HepG2 (cell line): Measurements from ENCODE around the gene RIN3. TPM values are rescaled to one million over a fixed set of nuclear protein-coding genes. Genes with fewer than 3 reads are reported as not detected.

ENCODE experiments used
- ATAC-seq: fragments of 200-7000 bp; cut with Tn5 transposase; 3 replicates; pipeline ENCODE4 v1.9.1; 2020; ENCODE audit warnings: mild to moderate bottlenecking, moderate library complexity
- BruUV-seq: library from RNA; stranded (reverse); fragments of 400-500 nt; replicated peaks from 2 replicates; lab custom pipeline; 2021; lab: Mats Ljungman, UMichigan
- CTCF ChIA-PET: fragments of 300-600 bp; formaldehyde crosslinking; extraction: SDS; loops from one replicate; lab custom pipeline; 2021; ENCODE audit warnings: low total read pairs, inconsistent platforms, low intra/inter-chr PET ratio; lab: Yijun Ruan, JAX
- POLR2A ChIA-PET: fragments of 350-600 bp; sonication (Branson Sonifier 250); formaldehyde crosslinking; loops from one replicate; lab custom pipeline; 2020; ENCODE audit warnings: antibody characterized with exemption, inconsistent platforms; lab: Yijun Ruan, JAX
- DNase-seq: peaks from one replicate; pipeline ENCODE4 v3.0.0-alpha.2; 2015; ENCODE audit warnings: low spot score
- FAIRE-seq: peaks from 3 replicates; lab custom pipeline; 2011; peaks lifted over from hg19 to GRCh38; lab: Jason Lieb, UNC
- H2AFZ ChIP-seq: one replicate; pipeline ENCODE4 v1.6.1; 2011; ENCODE audit warnings: low read length, inconsistent platforms
- H3K27ac ChIP-seq: fragments of 300-600 bp; 3 replicates; pipeline ENCODE4 v1.8.0; 2011; ENCODE audit warnings: mixed run types, mild to moderate bottlenecking, mixed read lengths, low read length, inconsistent platforms; ENCODE audit not compliant: insufficient read depth; ENCODE audit errors: extremely low read length
- H3K27me3 ChIP-seq, 2 experiments: fragments of 200-600 bp in 1 of 2; 2 replicates in 1 of 2; 3 replicates in 1 of 2; pipeline versions ENCODE4 v1.6.0 to v1.8.0; 2011; ENCODE audit warnings: low read length in 2 of 2, mild to moderate bottlenecking in 2 of 2, moderate library complexity in 2 of 2, inconsistent platforms in 1 of 2; ENCODE audit not compliant: insufficient read depth in 2 of 2, control insufficient read depth in 1 of 2
- H3K36me3 ChIP-seq, 2 experiments: fragments of 200-600 bp in 1 of 2; replicated peaks in 1 of 2; 2 replicates in 1 of 2; 3 replicates in 1 of 2; pipeline versions ENCODE4 v1.5.1 to v1.8.0; 2011; ENCODE audit warnings: low read length in 2 of 2, inconsistent platforms in 1 of 2; ENCODE audit not compliant: insufficient read depth in 2 of 2, control insufficient read depth in 1 of 2
- H3K4me1 ChIP-seq: 2 replicates; pipeline ENCODE4 v1.5.1; 2012; ENCODE audit warnings: low read length, inconsistent platforms; ENCODE audit not compliant: insufficient read depth
- H3K4me2 ChIP-seq: 2 replicates; pipeline ENCODE4 v1.6.0; 2011; ENCODE audit warnings: low read depth, low read length, inconsistent platforms
- H3K4me3 ChIP-seq, 3 experiments: fragments of 200-600 bp in 1 of 3; sonication (generic), shearing (Covaris generic) in 1 of 3; replicated peaks in 1 of 3; 2 replicates each; pipeline ENCODE4 v1.5.1; 2011 to 2016; ENCODE audit warnings: low read length in 3 of 3, inconsistent platforms in 2 of 3, low read depth in 2 of 3, mild to moderate bottlenecking in 2 of 3, control low read depth in 1 of 3, mixed read lengths in 1 of 3; ENCODE audit not compliant: insufficient read depth in 1 of 3
- H3K79me2 ChIP-seq: one replicate; pipeline ENCODE4 v1.6.1; 2011; ENCODE audit warnings: low read length, inconsistent platforms; ENCODE audit not compliant: insufficient read depth
- H3K9ac ChIP-seq: 2 replicates; pipeline ENCODE4 v1.6.0; 2011; ENCODE audit warnings: mild to moderate bottlenecking, low read depth, low read length, inconsistent platforms; ENCODE audit not compliant: insufficient read depth
- H3K9me3 ChIP-seq: 2 replicates; pipeline ENCODE4 v1.5.1; 2012; ENCODE audit warnings: mild to moderate bottlenecking, low read length
- H4K20me1 ChIP-seq: 2 replicates; pipeline ENCODE4 v1.6.0; 2011; ENCODE audit warnings: inconsistent platforms, mild to moderate bottlenecking, low read length, moderate library complexity; ENCODE audit not compliant: insufficient read depth
- FOXO4 ChIP-seq: sonication (generic); formaldehyde crosslinking; conservative IDR thresholded peaks from 2 replicates; pipeline ENCODE4 v1.8.1; 2023; ENCODE audit warnings: missing genetic modification reagents
- MLLT10 ChIP-seq: sonication (generic); formaldehyde crosslinking; IDR thresholded peaks from 2 replicates; pipeline ENCODE4 v1.4.0; 2020; ENCODE audit warnings: missing genetic modification reagents
- PAWR ChIP-seq: sonication (generic); formaldehyde crosslinking; IDR thresholded peaks from 2 replicates; pipeline ENCODE4 v1.4.0; 2020; ENCODE audit warnings: missing genetic modification reagents, mild to moderate bottlenecking, borderline replicate concordance
- SRSF4 ChIP-seq: fragments of 200-400 bp; formaldehyde crosslinking; IDR thresholded peaks from one replicate; pipeline ENCODE4 v1.6.1; 2018; ENCODE audit warnings: mild to moderate bottlenecking, low read depth, low read length, moderate library complexity; ENCODE audit not compliant: poor library complexity, severe bottlenecking
- STAG1 ChIP-seq: sonication (generic); formaldehyde crosslinking; IDR thresholded peaks from 2 replicates; pipeline ENCODE4 v1.4.0; 2020; ENCODE audit warnings: missing genetic modification reagents
- ZFP90 ChIP-seq: sonication (generic); formaldehyde crosslinking; IDR thresholded peaks from 2 replicates; pipeline ENCODE4 v1.8.0; 2022; ENCODE audit warnings: missing genetic modification reagents, mild to moderate bottlenecking, inconsistent platforms, borderline replicate concordance
- ZNF275 ChIP-seq: sonication (generic); formaldehyde crosslinking; IDR thresholded peaks from 2 replicates; pipeline ENCODE4 v1.8.0; 2022; ENCODE audit warnings: missing genetic modification reagents, mild to moderate bottlenecking, inconsistent platforms, borderline replicate concordance
- WGBS: methylation state at CpG from one replicate; pipeline ENCODE4 v1.1.6; 2017; ENCODE audit warnings: low lambda C conversion rate; 5-methylcytosine and 5-hydroxymethylcytosine counted together
- in situ Hi-C: cut with HindIII; loops from 2 replicates; pipeline ENCODE4 v1.10.0; 2017; ENCODE audit warnings: low pct_unique_long_range_greater_than_20kb; ENCODE audit not compliant: extremely low pct_ligation_motif_present
- intact Hi-C: fragments of 100-400 bp; cut with micrococcal nuclease; formaldehyde crosslinking; loops from one replicate; pipeline ENCODE4 v1.10.0; 2022; ENCODE audit not compliant: unreplicated experiment
- polyA plus RNA-seq, 8 experiments: library from polyadenylated mRNA; depleted of rRNA in 3 of 8; stranded (reverse) in 7 of 8; unstranded in 1 of 8; fragments of >200 nt; fragmentation: Illumina TruSeq in 4 of 8; extraction: Trizol in 4 of 8; gene quantifications; 2 replicates each; pipeline versions ENCODE4 v1.2.1 to v1.2.3, GENCODE V29; 2011 to 2016; ENCODE audit warnings: low read depth in 4 of 8, missing spikeins in 1 of 8, mixed read lengths in 1 of 8; ENCODE audit not compliant: insufficient read depth in 1 of 8
- total RNA-seq, 5 experiments: library from RNA; depleted of rRNA; stranded (reverse); fragments of >200 nt; fragmentation: Illumina TruSeq; extraction: Trizol; gene quantifications; 2 replicates each; pipeline ENCODE4 v1.2.3, GENCODE V29; 2016; ENCODE audit warnings: low read depth in 1 of 5
- TF ChIP-seq, protein P1 (sequence below): IDR thresholded peaks from 2 replicates; pipeline ENCODE4 v1.6.1; 2016; ENCODE audit warnings: low read depth, borderline replicate concordance

RIN3 gene
- total and polyA plus RNA-seq, 2 of the 13 experiments (the other 11 are each of a cell fraction or from before 2014, with no cell fraction given) = 2.3 to 3.6 TPM

GRCh38 chr14:92694807-92695206 is 181.2 kb downstream of the RIN3 start:
- ATAC-seq (0 out of 3 replicates have a peak, but pooled peaks have one; percentile 4), FAIRE-seq (no peak), DNase-seq (no peak)
- no peak overlapping the region for H3K9ac ChIP-seq
- H4K20me1 ChIP-seq = peaks cover 10% of the 10 kb centered on the region; the same call in 1 of the 2 replicates
- no peaks in the 10 kb centered on the region for H3K27me3 ChIP-seq
- intact Hi-C loops = loop anchor here (1.0 kb wide), 1 partner anchor 29 kb away; no protein-coding TSS in a partner anchor
- BruUV-seq = no TSS peak
- H3K9me3 ChIP-seq = no peaks in the 10 kb centered on the region
- no peak overlapping the region for H3K4me3 ChIP-seq
- in situ Hi-C loops = no loop called here
- H3K4me2 ChIP-seq = no peak overlapping the region
- WGBS = 21% methylated on average over 4 of the region's 5 CpGs
- H3K36me3 ChIP-seq = no peaks in the 10 kb centered on the region
- H2AFZ ChIP-seq = no peak overlapping the region
- TF ChIP-seq ZNF275 (CRISPR knock-in tag) (no peak), SRSF4 (no peak), ZFP90 (CRISPR knock-in tag) (no peak), STAG1 (no peak), FOXO4 (CRISPR knock-in tag) (no peak), MLLT10 (no peak), PAWR (CRISPR knock-in tag) (no peak)
- TF ChIP-seq, protein P1, sequence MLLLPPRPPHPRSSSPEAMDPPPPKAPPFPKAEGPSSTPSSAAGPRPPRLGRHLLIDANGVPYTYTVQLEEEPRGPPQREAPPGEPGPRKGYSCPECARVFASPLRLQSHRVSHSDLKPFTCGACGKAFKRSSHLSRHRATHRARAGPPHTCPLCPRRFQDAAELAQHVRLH (CRISPR knock-in tag) = no peak
- POLR2A ChIA-PET = no interaction called here
- H3K4me1 ChIP-seq = peaks cover 24% of the 10 kb centered on the region
- CTCF ChIA-PET = no interaction called here
- H3K79me2 ChIP-seq = no peaks in the 10 kb centered on the region
- no peak overlapping the region for H3K27ac ChIP-seq
